GM12892 (cell line): ENCODE results near the gene LRSAM1.

Source experiments
- POLR2A ChIP-seq: IDR thresholded peaks from 2 replicates; pipeline ENCODE4 v1.6.1; 2011; ENCODE audit warnings: low read depth, low read length, control low read depth
- POLR2AphosphoS5 ChIP-seq: IDR thresholded peaks from 2 replicates; pipeline ENCODE4 v1.6.1; 2011; ENCODE audit warnings: low read depth, low read length, control low read depth

GRCh38 chr9:127539982-127540663 lies 88.8 kb downstream of the LRSAM1 start:
- no peak for TF ChIP-seq POLR2AphosphoS5
- TF ChIP-seq POLR2A, result no peak
